Mesenchymal stem cell (in vitro differentiated cells and primary cell): ENCODE data around the gene CTSL.

Experiments
- DNase-seq: peaks from one replicate; pipeline ENCODE4 v3.0.0-alpha.2; 2013
- H2AFZ ChIP-seq: one replicate; pipeline ENCODE4 v1.6.1; 2013; ENCODE audit warnings: low read depth, mild to moderate bottlenecking, control low read depth, inconsistent platforms, low read length, moderate library complexity
- H2AK5ac ChIP-seq: 2 replicates; pipeline ENCODE4 v1.6.1; 2013; ENCODE audit warnings: low read length, moderate library complexity, mild to moderate bottlenecking, inconsistent platforms; ENCODE audit not compliant: severe bottlenecking
- H2BK120ac ChIP-seq: one replicate; pipeline ENCODE4 v1.6.1; 2013; ENCODE audit warnings: low read depth, mild to moderate bottlenecking, inconsistent platforms, low read length, moderate library complexity
- H2BK12ac ChIP-seq, 2 experiments: one replicate each; pipeline ENCODE4 v1.6.1; 2013; ENCODE audit warnings: inconsistent platforms in 2 of 2, low read length in 2 of 2, mild to moderate bottlenecking in 2 of 2, moderate library complexity in 2 of 2, control low read depth in 1 of 2
- H2BK15ac ChIP-seq: one replicate; pipeline ENCODE4 v1.6.1; 2013; ENCODE audit warnings: mild to moderate bottlenecking, low read depth, inconsistent platforms; ENCODE audit not compliant: poor library complexity, severe bottlenecking
- H2BK5ac ChIP-seq: 2 replicates; pipeline ENCODE4 v1.6.1; 2013; ENCODE audit warnings: low read depth, mild to moderate bottlenecking, low read length, control low read depth, inconsistent platforms; ENCODE audit not compliant: poor library complexity, severe bottlenecking
- H3K14ac ChIP-seq, 2 experiments: one replicate each; pipeline ENCODE4 v1.6.1; 2013; ENCODE audit warnings: inconsistent platforms in 2 of 2, low read length in 2 of 2, control low read depth in 1 of 2, mild to moderate bottlenecking in 1 of 2, moderate library complexity in 1 of 2
- H3K18ac ChIP-seq, 2 experiments: one replicate each; pipeline ENCODE4 v1.6.1; 2013; ENCODE audit warnings: inconsistent platforms in 2 of 2, low read length in 2 of 2, control low read depth in 1 of 2, low read depth in 1 of 2, mild to moderate bottlenecking in 1 of 2
- H3K23ac ChIP-seq, 2 experiments: one replicate each; pipeline ENCODE4 v1.6.1; 2013; ENCODE audit warnings: inconsistent platforms in 2 of 2, low read length in 2 of 2, mild to moderate bottlenecking in 2 of 2, moderate library complexity in 2 of 2, control low read depth in 1 of 2
- H3K27ac ChIP-seq: 2 replicates; pipeline ENCODE4 v1.5.1; 2013; ENCODE audit warnings: mild to moderate bottlenecking, moderate library complexity, low read length, control low read depth, inconsistent platforms; ENCODE audit not compliant: poor library complexity, severe bottlenecking
- H3K27me3 ChIP-seq, 2 experiments: 2 replicates each; pipeline versions ENCODE4 v1.6.1 to v1.7.0; 2013; ENCODE audit warnings: low read length in 2 of 2, mild to moderate bottlenecking in 2 of 2, moderate library complexity in 2 of 2, control low read depth in 1 of 2, inconsistent platforms in 1 of 2; ENCODE audit not compliant: control insufficient read depth in 1 of 2, insufficient read depth in 1 of 2
- H3K36me3 ChIP-seq, 2 experiments: 2 replicates each; pipeline versions ENCODE4 v1.6.1 to v1.7.0; 2013; ENCODE audit warnings: low read length in 2 of 2, control low read depth in 1 of 2, inconsistent platforms in 1 of 2, low read depth in 1 of 2, mild to moderate bottlenecking in 1 of 2; ENCODE audit not compliant: insufficient read depth in 2 of 2, control insufficient read depth in 1 of 2
- H3K4ac ChIP-seq, 2 experiments: one replicate each; pipeline ENCODE4 v1.6.1; 2013; ENCODE audit warnings: inconsistent platforms in 2 of 2, low read length in 2 of 2, mild to moderate bottlenecking in 2 of 2, moderate library complexity in 2 of 2, control low read depth in 1 of 2, low read depth in 1 of 2
- H3K4me1 ChIP-seq: 2 replicates; pipeline ENCODE4 v1.6.1; 2013; ENCODE audit warnings: low read depth, low read length, control low read depth; ENCODE audit not compliant: control insufficient read depth, insufficient read depth
- H3K4me2 ChIP-seq: 2 replicates; pipeline ENCODE4 v1.6.1; 2013; ENCODE audit warnings: low read length, mild to moderate bottlenecking, inconsistent platforms; ENCODE audit not compliant: poor library complexity, severe bottlenecking
- H3K4me3 ChIP-seq, 2 experiments: 2 replicates each; pipeline versions ENCODE4 v1.5.1 to v1.7.0; 2013; ENCODE audit warnings: low read length in 2 of 2, mild to moderate bottlenecking in 2 of 2, control low read depth in 1 of 2, low read depth in 1 of 2; ENCODE audit not compliant: insufficient read depth in 1 of 2
- H3K79me1 ChIP-seq: replicated peaks from 2 replicates; pipeline ENCODE4 v1.6.1; 2013; ENCODE audit warnings: mild to moderate bottlenecking, control low read depth, low read length, inconsistent platforms; ENCODE audit not compliant: poor library complexity, severe bottlenecking
- H3K9ac ChIP-seq: 2 replicates; pipeline ENCODE4 v1.7.0; 2013; ENCODE audit warnings: mild to moderate bottlenecking, low read length, moderate library complexity
- H3K9me3 ChIP-seq: 2 replicates; pipeline ENCODE4 v1.7.0; 2013; ENCODE audit warnings: mild to moderate bottlenecking, low read length; ENCODE audit not compliant: control insufficient read depth
- H4K8ac ChIP-seq: one replicate; pipeline ENCODE4 v1.6.1; 2013; ENCODE audit warnings: inconsistent platforms, mild to moderate bottlenecking, low read length, moderate library complexity
- H4K91ac ChIP-seq: one replicate; pipeline ENCODE4 v1.6.1; 2013; ENCODE audit warnings: mild to moderate bottlenecking, low read length, inconsistent platforms
- WGBS: methylation state at CpG from one replicate; pipeline ENCODE4 v1.1.7; 2013; ENCODE audit warnings: mixed read lengths; 5-methylcytosine and 5-hydroxymethylcytosine counted together

Gene CTSL

DNA sequence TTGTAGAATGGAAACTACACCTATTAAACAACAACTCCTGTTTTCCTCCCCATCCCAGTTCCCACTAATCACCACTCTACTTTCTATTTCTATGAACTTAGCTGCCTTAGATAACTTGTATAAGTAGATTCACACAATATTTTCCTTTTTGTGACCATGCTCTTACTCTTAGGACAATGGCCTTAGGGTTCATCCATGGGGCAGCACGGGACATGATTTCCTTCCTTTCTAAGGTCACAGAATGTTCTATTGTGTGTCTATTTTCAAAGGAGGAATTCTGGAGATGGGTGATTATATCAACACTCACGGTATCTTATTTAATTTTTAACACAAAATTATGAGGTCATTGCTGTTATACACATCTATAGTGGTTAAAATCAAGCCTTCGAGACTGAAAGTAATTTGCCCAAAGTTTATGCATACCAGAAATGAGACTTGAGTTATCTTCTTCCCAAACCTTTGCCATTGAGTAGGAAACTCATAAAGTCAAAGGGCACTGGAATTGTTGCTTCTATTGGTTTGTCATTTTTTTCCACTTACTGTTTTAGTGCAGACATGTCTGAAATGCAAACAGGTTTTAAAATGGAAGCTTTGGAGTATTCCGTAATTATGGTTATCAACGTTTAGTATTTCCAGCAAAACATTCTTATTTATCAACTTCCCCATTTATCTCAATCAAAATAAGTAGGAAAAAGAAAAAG lies 23.6 kb downstream of the CTSL start:
- WGBS: no CpG with 5 or more reads among the region's 5 CpGs
- Histone ChIP-seq H3K27ac (no peak overlapping the region), H3K79me1 (no peaks in the 10 kb centered on the region), H3K18ac (no peak overlapping the region), H2BK12ac (no peak overlapping the region), H3K23ac (no peak overlapping the region), H2AK5ac (no peak overlapping the region), H2BK120ac (no peak overlapping the region), H4K91ac (no peak overlapping the region), H3K4ac (no peak overlapping the region), H3K4me1 (peaks cover 4% of the 10 kb centered on the region), H2AFZ (no peak overlapping the region), H3K9ac (no peak overlapping the region), H3K27me3 (no peaks in the 10 kb centered on the region), H3K4me2 (no peak overlapping the region), H4K8ac (no peak overlapping the region), H2BK15ac (no peak overlapping the region), H3K9me3 (peaks cover 6% of the 10 kb centered on the region), H2BK5ac (no peak overlapping the region), H3K36me3 (no peaks in the 10 kb centered on the region), H3K14ac (no peak overlapping the region), H3K4me3 (no peak overlapping the region)
- DNase-seq: no peak

DNA sequence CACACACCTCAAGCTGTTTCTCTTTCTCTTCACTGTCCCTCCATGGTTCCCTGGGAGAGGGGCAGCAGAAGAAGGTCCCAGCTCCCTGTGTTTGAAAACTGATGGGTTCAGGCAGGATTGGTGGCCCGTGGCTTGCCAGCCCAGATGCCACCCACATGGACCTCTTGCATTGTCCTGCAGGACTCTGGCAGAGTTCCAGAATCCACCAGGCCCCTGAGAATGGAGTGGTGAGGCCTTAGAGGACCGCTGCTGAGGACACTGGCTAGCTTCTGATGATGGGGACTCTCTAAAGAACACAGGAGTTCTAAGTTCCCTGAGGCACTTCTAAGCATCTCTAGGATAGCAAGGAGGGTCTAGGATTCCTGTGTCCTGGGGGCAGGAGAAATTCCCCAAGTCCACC lies 24.8 kb downstream of the CTSL start:
- DNase-seq: no peak
- no peaks in the 10 kb centered on the region for H3K27me3 ChIP-seq
- H4K91ac ChIP-seq: no peak overlapping the region
- no peak overlapping the region for H3K4me3 ChIP-seq
- no peak overlapping the region for H3K9ac ChIP-seq
- H4K8ac ChIP-seq: no peak overlapping the region
- H3K4ac ChIP-seq: no peak overlapping the region
- WGBS: 64% methylated on average over 2 of the region's 2 CpGs
- peak overlapping the region in 1 of 2 experiments; percentile 47 for H3K23ac ChIP-seq
- no peak overlapping the region for H2BK15ac ChIP-seq
- no peak overlapping the region for H3K4me2 ChIP-seq
- H3K14ac ChIP-seq: peak overlapping the region in 1 of 2 experiments; percentile 1
- H3K36me3 ChIP-seq: no peaks in the 10 kb centered on the region
- H2BK120ac ChIP-seq: no peak overlapping the region
- no peak overlapping the region for H3K18ac ChIP-seq
- no peak overlapping the region for H2AK5ac ChIP-seq
- H3K79me1 ChIP-seq: no peaks in the 10 kb centered on the region
- peaks cover 6% of the 10 kb centered on the region for H3K9me3 ChIP-seq
- H3K27ac ChIP-seq: no peak overlapping the region
- no peak overlapping the region for H2BK12ac ChIP-seq
- H2BK5ac ChIP-seq: no peak overlapping the region
- H2AFZ ChIP-seq: no peak overlapping the region
- peaks cover 4% of the 10 kb centered on the region for H3K4me1 ChIP-seq

DNA sequence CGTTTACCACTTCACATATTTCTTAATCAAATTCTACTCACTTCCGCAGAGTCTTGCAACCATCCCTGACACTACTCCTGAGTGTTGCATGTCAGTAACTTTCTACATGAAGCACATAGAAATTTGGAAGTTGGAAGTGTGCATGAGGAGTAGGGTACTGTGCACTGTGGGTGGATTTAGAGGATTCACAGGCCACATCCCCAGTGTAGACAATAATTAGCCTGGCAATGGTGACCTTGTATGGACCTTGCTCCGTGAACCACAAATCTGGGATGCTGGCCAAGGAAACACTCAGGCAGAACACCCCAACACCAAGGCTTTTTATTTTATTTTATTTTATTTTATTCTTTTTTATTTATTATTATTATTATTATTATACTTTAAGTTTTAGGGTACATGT lies 25.5 kb downstream of the CTSL start:
- no peak overlapping the region for H2AFZ ChIP-seq
- no peak overlapping the region for H2BK15ac ChIP-seq
- H3K27ac ChIP-seq: no peak overlapping the region
- no peaks in the 10 kb centered on the region for H3K36me3 ChIP-seq
- no peak overlapping the region for H2BK12ac ChIP-seq
- no peak overlapping the region for H2BK120ac ChIP-seq
- no peak overlapping the region for H4K8ac ChIP-seq
- no peak overlapping the region for H3K23ac ChIP-seq
- H3K4ac ChIP-seq: no peak overlapping the region
- H3K4me1 ChIP-seq: peaks cover 4% of the 10 kb centered on the region
- H3K14ac ChIP-seq: no peak overlapping the region
- no peak overlapping the region for H3K4me2 ChIP-seq
- H3K4me3 ChIP-seq: no peak overlapping the region
- no peaks in the 10 kb centered on the region for H3K79me1 ChIP-seq
- H3K18ac ChIP-seq: no peak overlapping the region
- no peak overlapping the region for H2AK5ac ChIP-seq
- H3K27me3 ChIP-seq: no peaks in the 10 kb centered on the region
- H3K9me3 ChIP-seq: peaks cover 6% of the 10 kb centered on the region
- 100% methylated on average over 3 of the region's 3 CpGs for WGBS
- H3K9ac ChIP-seq: no peak overlapping the region
- no peak overlapping the region for H2BK5ac ChIP-seq
- no peak for DNase-seq
- H4K91ac ChIP-seq: no peak overlapping the region

DNA sequence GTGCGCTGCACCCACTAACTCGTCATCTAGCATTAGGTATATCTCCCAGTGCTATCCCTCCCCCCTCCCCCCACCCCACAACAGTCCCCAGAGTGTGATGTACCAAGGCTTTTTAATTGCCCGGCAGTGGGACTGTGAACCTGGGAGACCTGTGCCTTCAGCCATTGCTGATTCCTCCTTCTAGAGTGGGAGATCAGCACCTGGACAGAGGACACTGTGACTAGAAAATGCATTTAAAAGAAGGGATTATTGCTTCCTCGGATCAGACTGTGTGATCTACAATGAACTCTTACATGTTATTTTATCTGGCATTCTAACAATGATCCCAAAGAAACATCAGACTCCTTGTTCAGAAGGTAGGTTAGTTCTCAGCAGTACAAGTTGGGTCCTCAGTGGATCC lies 25.9 kb downstream of the CTSL start:
- H3K4me3 ChIP-seq: no peak overlapping the region
- H3K36me3 ChIP-seq: no peaks in the 10 kb centered on the region
- no peak overlapping the region for H3K4me2 ChIP-seq
- no peak for DNase-seq
- no peak overlapping the region for H3K9ac ChIP-seq
- no peak overlapping the region for H2AFZ ChIP-seq
- no peak overlapping the region for H2BK12ac ChIP-seq
- H3K27ac ChIP-seq: no peak overlapping the region
- H3K27me3 ChIP-seq: no peaks in the 10 kb centered on the region
- H3K4ac ChIP-seq: no peak overlapping the region
- no peak overlapping the region for H2BK5ac ChIP-seq
- no peak overlapping the region for H2BK15ac ChIP-seq
- H3K9me3 ChIP-seq: peaks cover 6% of the 10 kb centered on the region
- H3K4me1 ChIP-seq: peaks cover 4% of the 10 kb centered on the region
- H2AK5ac ChIP-seq: no peak overlapping the region
- H3K79me1 ChIP-seq: no peaks in the 10 kb centered on the region
- no peak overlapping the region for H4K8ac ChIP-seq
- no peak overlapping the region for H2BK120ac ChIP-seq
- no peak overlapping the region for H4K91ac ChIP-seq
- no peak overlapping the region for H3K18ac ChIP-seq
- no peak overlapping the region for H3K14ac ChIP-seq
- no peak overlapping the region for H3K23ac ChIP-seq
- 83% methylated on average over 2 of the region's 4 CpGs for WGBS
